ENCODE measurements around the gene SLC12A3.

Gene SLC12A3

DNA sequence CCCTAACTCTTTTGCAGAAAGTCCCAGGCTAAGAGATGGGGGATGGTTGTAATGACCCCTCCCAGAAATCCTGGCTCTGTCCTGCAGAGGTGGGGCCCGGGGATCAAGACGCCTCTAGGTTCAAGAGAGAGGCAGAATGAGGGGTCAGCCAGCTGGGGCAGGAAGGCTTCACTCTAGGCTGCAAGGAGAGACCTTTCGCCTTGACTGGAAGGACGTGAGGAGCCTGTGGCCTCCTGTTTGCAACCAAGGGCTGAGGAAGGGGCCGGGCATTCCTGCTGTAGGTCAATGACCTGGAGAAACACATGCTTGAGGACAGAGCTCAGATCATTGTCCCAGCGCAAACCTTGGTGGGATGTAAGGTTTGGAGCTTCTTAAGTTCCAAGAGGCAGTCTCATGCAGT, 88.0 kb downstream of the SLC12A3 start:
- H3K4me3 ChIP-seq (ENCODE audit: low read depth, low read length) = no peak overlapping the region
- no peak overlapping the region for H3K9ac ChIP-seq
- TF ChIP-seq, protein P1, sequence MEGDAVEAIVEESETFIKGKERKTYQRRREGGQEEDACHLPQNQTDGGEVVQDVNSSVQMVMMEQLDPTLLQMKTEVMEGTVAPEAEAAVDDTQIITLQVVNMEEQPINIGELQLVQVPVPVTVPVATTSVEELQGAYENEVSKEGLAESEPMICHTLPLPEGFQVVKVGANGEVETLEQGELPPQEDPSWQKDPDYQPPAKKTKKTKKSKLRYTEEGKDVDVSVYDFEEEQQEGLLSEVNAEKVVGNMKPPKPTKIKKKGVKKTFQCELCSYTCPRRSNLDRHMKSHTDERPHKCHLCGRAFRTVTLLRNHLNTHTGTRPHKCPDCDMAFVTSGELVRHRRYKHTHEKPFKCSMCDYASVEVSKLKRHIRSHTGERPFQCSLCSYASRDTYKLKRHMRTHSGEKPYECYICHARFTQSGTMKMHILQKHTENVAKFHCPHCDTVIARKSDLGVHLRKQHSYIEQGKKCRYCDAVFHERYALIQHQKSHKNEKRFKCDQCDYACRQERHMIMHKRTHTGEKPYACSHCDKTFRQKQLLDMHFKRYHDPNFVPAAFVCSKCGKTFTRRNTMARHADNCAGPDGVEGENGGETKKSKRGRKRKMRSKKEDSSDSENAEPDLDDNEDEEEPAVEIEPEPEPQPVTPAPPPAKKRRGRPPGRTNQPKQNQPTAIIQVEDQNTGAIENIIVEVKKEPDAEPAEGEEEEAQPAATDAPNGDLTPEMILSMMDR (IDR thresholded peaks at IDR 0.05) = no peak
- H3K36me3 ChIP-seq (ENCODE audit: control insufficient read depth, insufficient read depth, low read length) = no peaks in the 10 kb centered on the region
- no peaks in the 10 kb centered on the region for H3K9me3 ChIP-seq (ENCODE audit: control insufficient read depth, low read length)
- no peak overlapping the region for H2AFZ ChIP-seq
- no peak overlapping the region for H3K27ac ChIP-seq
- H3K4me1 ChIP-seq = no peaks in the 10 kb centered on the region
- H3K4me2 ChIP-seq (ENCODE audit: low read length) = no peak overlapping the region
- H3K79me2 ChIP-seq = no peaks in the 10 kb centered on the region
- H3K27me3 ChIP-seq (ENCODE audit: control insufficient read depth, insufficient read depth, low read length) = no peaks in the 10 kb centered on the region

DNA sequence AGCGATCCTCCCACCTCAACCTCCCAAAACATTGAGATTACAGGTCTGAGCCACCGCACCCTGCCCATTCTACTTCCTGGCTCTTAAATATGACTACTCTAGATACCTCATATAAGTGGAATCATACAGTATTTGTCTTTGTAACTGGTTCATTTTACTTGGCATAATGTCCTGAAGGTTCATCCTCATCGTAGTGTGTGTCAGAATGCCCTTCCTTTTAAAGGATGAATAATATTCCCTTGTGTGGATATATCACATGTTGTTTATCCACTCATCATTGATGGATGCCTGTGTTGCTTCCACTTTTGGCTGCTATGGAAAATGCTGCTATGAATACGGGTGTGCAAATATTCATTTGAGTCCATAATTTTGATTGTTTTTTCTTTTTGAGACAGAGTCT, 91.1 kb downstream of the SLC12A3 start:
- Histone ChIP-seq H3K27me3 (ENCODE audit: control insufficient read depth, insufficient read depth, low read length) (no peaks in the 10 kb centered on the region), H3K36me3 (ENCODE audit: control insufficient read depth, insufficient read depth, low read length) (no peaks in the 10 kb centered on the region), H3K4me2 (ENCODE audit: low read length) (no peak overlapping the region), H2AFZ (no peak overlapping the region), H3K4me1 (no peaks in the 10 kb centered on the region), H3K9ac (no peak overlapping the region), H3K4me3 (ENCODE audit: low read depth, low read length) (no peak overlapping the region), H3K27ac (no peak overlapping the region), H3K79me2 (no peaks in the 10 kb centered on the region), H3K9me3 (ENCODE audit: control insufficient read depth, low read length) (no peaks in the 10 kb centered on the region)
- TF ChIP-seq, protein P1 (IDR thresholded peaks at IDR 0.05) = no peak

DNA sequence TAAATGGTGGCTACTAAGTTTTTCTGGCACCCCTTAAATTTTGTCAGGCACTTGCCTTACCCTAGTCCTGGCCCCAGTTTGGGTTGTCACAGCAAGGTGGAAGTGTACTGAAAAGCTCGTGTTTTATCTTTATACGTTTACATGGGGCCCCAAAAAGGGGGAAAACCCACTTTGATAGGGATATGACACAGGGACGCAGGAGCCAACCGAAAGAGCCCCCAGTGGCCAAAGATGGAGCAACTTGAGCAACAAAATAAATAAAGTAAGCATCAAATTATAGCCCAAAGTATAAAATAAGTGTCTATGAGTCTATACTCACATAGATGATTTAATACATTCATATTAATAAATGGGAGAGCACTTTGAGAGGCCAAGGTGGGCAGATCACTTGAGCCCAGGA, 91.7 kb downstream of the SLC12A3 start:
- Histone ChIP-seq H3K36me3 (ENCODE audit: control insufficient read depth, insufficient read depth, low read length) (no peaks in the 10 kb centered on the region), H3K9me3 (ENCODE audit: control insufficient read depth, low read length) (no peaks in the 10 kb centered on the region), H2AFZ (no peak overlapping the region), H3K4me2 (ENCODE audit: low read length) (no peak overlapping the region), H3K79me2 (no peaks in the 10 kb centered on the region), H3K27ac (no peak overlapping the region), H3K4me1 (no peaks in the 10 kb centered on the region), H3K9ac (no peak overlapping the region), H3K4me3 (ENCODE audit: low read depth, low read length) (no peak overlapping the region), H3K27me3 (ENCODE audit: control insufficient read depth, insufficient read depth, low read length) (no peaks in the 10 kb centered on the region)
- TF ChIP-seq, protein P1 (IDR thresholded peaks at IDR 0.05) = no peak

DNA sequence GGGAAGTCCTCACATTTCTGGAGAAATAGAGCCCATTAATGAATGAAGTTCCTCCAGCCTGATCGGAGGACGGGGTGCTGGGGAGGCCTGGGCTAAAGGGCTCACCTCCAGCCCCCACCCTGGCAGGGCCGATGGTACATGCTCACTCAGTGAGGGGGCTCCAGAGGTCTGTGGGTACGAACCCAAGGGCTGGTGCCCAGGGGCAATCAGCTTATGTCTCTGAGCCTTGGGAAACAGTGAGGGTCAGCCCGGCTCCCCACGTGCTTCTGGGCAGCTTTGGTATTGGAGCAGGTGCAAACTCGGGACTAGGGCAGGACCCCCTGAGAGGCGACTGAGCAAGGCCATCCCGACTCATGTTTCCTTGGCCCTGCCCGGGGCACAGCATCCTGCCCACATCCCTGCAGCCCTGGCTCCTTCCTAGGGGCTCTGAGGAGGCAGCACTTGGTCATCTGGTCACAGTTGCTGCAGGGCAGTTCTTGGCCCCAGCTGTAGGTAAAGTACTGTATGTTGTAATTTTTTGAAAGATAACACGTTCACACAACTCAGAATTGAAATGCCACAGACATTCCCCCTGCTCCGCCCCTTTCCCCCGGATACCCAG, 95.8 kb downstream of the SLC12A3 start:
- Histone ChIP-seq H3K27ac (no peak overlapping the region), H3K27me3 (ENCODE audit: control insufficient read depth, insufficient read depth, low read length) (no peaks in the 10 kb centered on the region), H3K4me2 (ENCODE audit: low read length) (no peak overlapping the region), H3K79me2 (no peaks in the 10 kb centered on the region), H3K9me3 (ENCODE audit: control insufficient read depth, low read length) (no peaks in the 10 kb centered on the region), H2AFZ (no peak overlapping the region), H3K36me3 (ENCODE audit: control insufficient read depth, insufficient read depth, low read length) (no peaks in the 10 kb centered on the region), H3K9ac (no peak overlapping the region), H3K4me1 (no peaks in the 10 kb centered on the region), H3K4me3 (ENCODE audit: low read depth, low read length) (no peak overlapping the region)
- TF ChIP-seq, protein P1 (IDR thresholded peaks at IDR 0.05) = no peak

DNA sequence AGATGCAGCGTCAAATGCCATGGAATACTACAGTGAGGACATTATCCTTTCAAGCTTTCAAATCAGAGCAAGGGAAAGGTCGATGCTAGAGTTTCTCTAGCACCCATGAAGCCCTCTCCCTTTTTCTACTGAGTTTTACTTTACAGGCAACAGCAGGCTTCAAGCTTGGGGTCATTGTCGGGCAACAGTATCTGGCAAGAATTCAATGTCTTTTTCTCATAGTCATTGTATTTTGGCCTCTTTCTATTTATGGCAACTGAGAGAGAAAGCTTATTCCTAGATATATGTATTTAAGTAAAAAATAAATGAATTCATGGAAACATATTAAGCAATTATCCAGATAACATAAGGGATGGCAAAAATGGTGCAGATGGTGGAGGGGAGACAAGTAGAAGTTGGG, 96.4 kb downstream of the SLC12A3 start:
- no peaks in the 10 kb centered on the region for H3K4me1 ChIP-seq
- no peak overlapping the region for H3K4me2 ChIP-seq (ENCODE audit: low read length)
- TF ChIP-seq, protein P1 (IDR thresholded peaks at IDR 0.05) = no peak
- H3K27ac ChIP-seq = no peak overlapping the region
- no peak overlapping the region for H2AFZ ChIP-seq
- H3K79me2 ChIP-seq = no peaks in the 10 kb centered on the region
- no peaks in the 10 kb centered on the region for H3K36me3 ChIP-seq (ENCODE audit: control insufficient read depth, insufficient read depth, low read length)
- no peak overlapping the region for H3K9ac ChIP-seq
- no peaks in the 10 kb centered on the region for H3K27me3 ChIP-seq (ENCODE audit: control insufficient read depth, insufficient read depth, low read length)
- no peaks in the 10 kb centered on the region for H3K9me3 ChIP-seq (ENCODE audit: control insufficient read depth, low read length)
- no peak overlapping the region for H3K4me3 ChIP-seq (ENCODE audit: low read depth, low read length)

All from parathyroid adenoma (tissue), 2 donors.